ENCODE results near the gene GLIS1. TPM values are rescaled to one million over a fixed set of nuclear protein-coding genes. Genes with fewer than 3 reads are reported as not detected.
"Not testable (repeated sequence)": the region's sequence is repeated elsewhere in the genome, so short reads cannot be mapped to it uniquely, and the experiment has no call there.

GLIS1 gene
- polyA plus RNA-seq, 1 donor (not counting 4 experiments of a cell fraction or from before 2014, with no cell fraction given) = not detected

- H3K9me1 ChIP-seq (ENCODE audit: control insufficient read depth, extremely low read depth, insufficient read depth, low read length) = no peaks in the 10 kb centered on the region
- no peak overlapping the region for H3K9ac ChIP-seq (ENCODE audit: control insufficient read depth, extremely low read depth, insufficient read depth, low read length)
- H3K79me2 ChIP-seq (ENCODE audit: control insufficient read depth, insufficient read depth, low read length) = no peaks in the 10 kb centered on the region
- no peaks in the 10 kb centered on the region for H3K9me3 ChIP-seq (ENCODE audit: control insufficient read depth, low read depth, low read length)
- dilution Hi-C loops (cut with MboI; ENCODE audit: extremely low pct_ligation_motif_present, low sequenced_read_pairs) = loop anchor here (25.0 kb wide), 1 partner anchor 276 kb away; no protein-coding TSS in a partner anchor
- FAIRE-seq (no peak), DNase-seq (ENCODE audit: low read depth, low spot score) (no peak)
- no peaks in the 10 kb centered on the region for H3K36me3 ChIP-seq (ENCODE audit: control insufficient read depth in 2 of 2, extremely low read depth in 1 of 2, insufficient read depth in 2 of 2, low read length in 2 of 2)
- no peak overlapping the region for H3K4me2 ChIP-seq (ENCODE audit: control insufficient read depth, extremely low read depth, insufficient read depth, low read depth, low read length)
- H3K27me3 ChIP-seq (ENCODE audit: control insufficient read depth, extremely low read depth, insufficient read depth, low read length) = no peaks in the 10 kb centered on the region
- no peak for TF ChIP-seq EZH2 (IDR thresholded peaks at IDR 0.05; ENCODE audit: low read length)
- no peak for TF ChIP-seq CTCF (optimal IDR thresholded peaks at IDR 0.05 in 1 of 3, IDR thresholded peaks at IDR 0.05 in 1 of 3, conservative IDR thresholded peaks at IDR 0.05 in 1 of 3; ENCODE audit: extremely low read depth in 1 of 3, insufficient read depth in 2 of 3, low read length in 3 of 3)
- no peak overlapping the region for H2AFZ ChIP-seq (ENCODE audit: control insufficient read depth, low read length)
- no peak overlapping the region for H3K4me3 ChIP-seq (ENCODE audit: control insufficient read depth in 2 of 3, extremely low read depth in 1 of 3, insufficient read depth in 2 of 3, low read depth in 1 of 3, low read length in 3 of 3)
- no peaks in the 10 kb centered on the region for H3K4me1 ChIP-seq (ENCODE audit: control insufficient read depth, extremely low read depth, insufficient read depth, low read length)
- H3K27ac ChIP-seq (ENCODE audit: control insufficient read depth, insufficient read depth, low read length) = no peak overlapping the region
- H4K20me1 ChIP-seq (ENCODE audit: control insufficient read depth, extremely low read depth, insufficient read depth, low read length) = no peaks in the 10 kb centered on the region
Observed at GRCh38 chr1:53763461-53763860, 24.5 kb upstream of the GLIS1 start.

GRCh38 chr1:53760497-53760896 lies 21.5 kb upstream of the GLIS1 start:
- dilution Hi-C loops (cut with MboI; ENCODE audit: extremely low pct_ligation_motif_present, low sequenced_read_pairs) = loop anchor here (25.0 kb wide), 1 partner anchor 273 kb away; no protein-coding TSS in a partner anchor
- not testable (repeated sequence) for H3K9ac ChIP-seq (ENCODE audit: control insufficient read depth, extremely low read depth, insufficient read depth, low read length); H3K9me3 ChIP-seq (ENCODE audit: control insufficient read depth, low read depth, low read length); H3K9me1 ChIP-seq (ENCODE audit: control insufficient read depth, extremely low read depth, insufficient read depth, low read length); H3K4me2 ChIP-seq (ENCODE audit: control insufficient read depth, extremely low read depth, insufficient read depth, low read depth, low read length); FAIRE-seq; DNase-seq (ENCODE audit: low read depth, low spot score); H3K79me2 ChIP-seq (ENCODE audit: control insufficient read depth, insufficient read depth, low read length); H3K27me3 ChIP-seq (ENCODE audit: control insufficient read depth, extremely low read depth, insufficient read depth, low read length); H2AFZ ChIP-seq (ENCODE audit: control insufficient read depth, low read length); H3K4me3 ChIP-seq (ENCODE audit: control insufficient read depth in 2 of 3, extremely low read depth in 1 of 3, insufficient read depth in 2 of 3, low read depth in 1 of 3, low read length in 3 of 3); H3K27ac ChIP-seq (ENCODE audit: control insufficient read depth, insufficient read depth, low read length); H3K36me3 ChIP-seq (ENCODE audit: control insufficient read depth in 2 of 2, extremely low read depth in 1 of 2, insufficient read depth in 2 of 2, low read length in 2 of 2); H4K20me1 ChIP-seq (ENCODE audit: control insufficient read depth, extremely low read depth, insufficient read depth, low read length); H3K4me1 ChIP-seq (ENCODE audit: control insufficient read depth, extremely low read depth, insufficient read depth, low read length)

- no peak for FAIRE-seq
- Histone ChIP-seq H3K9ac (ENCODE audit: control insufficient read depth, extremely low read depth, insufficient read depth, low read length) (no peak overlapping the region), H3K9me3 (ENCODE audit: control insufficient read depth, low read depth, low read length) (no peaks in the 10 kb centered on the region), H3K4me2 (ENCODE audit: control insufficient read depth, extremely low read depth, insufficient read depth, low read depth, low read length) (no peak overlapping the region), H3K4me1 (ENCODE audit: control insufficient read depth, extremely low read depth, insufficient read depth, low read length) (no peaks in the 10 kb centered on the region), H3K27me3 (ENCODE audit: control insufficient read depth, extremely low read depth, insufficient read depth, low read length) (no peaks in the 10 kb centered on the region), H3K27ac (ENCODE audit: control insufficient read depth, insufficient read depth, low read length) (no peak overlapping the region), H4K20me1 (ENCODE audit: control insufficient read depth, extremely low read depth, insufficient read depth, low read length) (no peaks in the 10 kb centered on the region), H3K9me1 (ENCODE audit: control insufficient read depth, extremely low read depth, insufficient read depth, low read length) (no peaks in the 10 kb centered on the region), H3K4me3 (ENCODE audit: control insufficient read depth in 2 of 3, extremely low read depth in 1 of 3, insufficient read depth in 2 of 3, low read depth in 1 of 3, low read length in 3 of 3) (no peak overlapping the region), H3K36me3 (ENCODE audit: control insufficient read depth in 2 of 2, extremely low read depth in 1 of 2, insufficient read depth in 2 of 2, low read length in 2 of 2) (no peaks in the 10 kb centered on the region), H2AFZ (ENCODE audit: control insufficient read depth, low read length) (no peak overlapping the region), H3K79me2 (ENCODE audit: control insufficient read depth, insufficient read depth, low read length) (no peaks in the 10 kb centered on the region)
- dilution Hi-C loops (cut with MboI; ENCODE audit: extremely low pct_ligation_motif_present, low sequenced_read_pairs) = loop anchor here (25.0 kb wide), 1 partner anchor 269 kb away; no protein-coding TSS in a partner anchor
- DNase-seq (ENCODE audit: low read depth, low spot score) = no peak
- TF ChIP-seq EZH2 (IDR thresholded peaks at IDR 0.05; ENCODE audit: low read length) (no peak), CTCF (optimal IDR thresholded peaks at IDR 0.05 in 1 of 3, IDR thresholded peaks at IDR 0.05 in 1 of 3, conservative IDR thresholded peaks at IDR 0.05 in 1 of 3; ENCODE audit: extremely low read depth in 1 of 3, insufficient read depth in 2 of 3, low read length in 3 of 3) (no peak)
Observed at GRCh38 chr1:53755874-53756273, 16.9 kb upstream of the GLIS1 start.

All from keratinocyte (primary cell).